HG03521 (cell line): Measurements from ENCODE around the gene MVD.
"Not testable (repeated sequence)": the region's sequence is repeated elsewhere in the genome, so short reads cannot be mapped to it uniquely, and the experiment has no call there.

Experiments
- ATAC-seq: cut with Tn5 transposase; IDR thresholded peaks from one replicate; pipeline ENCODE4 v1.9.1; 2021; ENCODE audit warnings: mild to moderate bottlenecking, moderate library complexity; ENCODE audit not compliant: unreplicated experiment

Gene MVD

DNA sequence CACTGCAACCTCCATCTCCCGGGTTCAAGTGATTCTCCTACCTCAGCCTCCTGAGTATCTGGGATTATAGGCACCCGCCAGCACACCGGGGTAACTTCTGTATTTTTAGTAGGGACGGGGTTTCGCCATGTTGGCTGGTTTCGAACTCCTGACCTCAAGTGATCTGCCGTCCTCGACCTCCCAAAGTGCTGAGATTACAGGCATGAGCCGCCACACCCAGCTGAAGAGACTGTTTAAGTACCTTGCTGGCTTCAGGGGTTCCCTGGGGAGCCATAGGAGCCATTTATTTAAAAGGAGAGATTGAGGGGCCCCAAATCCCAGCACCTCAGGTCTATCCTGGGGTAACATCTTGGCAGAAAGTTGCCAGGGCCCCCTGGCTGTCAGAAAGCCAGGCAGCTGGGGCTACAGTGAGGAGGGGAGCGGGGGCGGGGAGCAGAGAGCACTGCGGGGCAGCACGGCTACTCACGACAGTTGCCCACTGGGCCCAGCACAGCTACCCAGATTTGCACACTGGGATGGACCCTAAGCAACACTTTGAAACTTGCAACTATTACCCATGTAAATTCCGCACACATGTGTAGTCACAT is 21.8 kb upstream of the MVD start:
- no peak for ATAC-seq

DNA sequence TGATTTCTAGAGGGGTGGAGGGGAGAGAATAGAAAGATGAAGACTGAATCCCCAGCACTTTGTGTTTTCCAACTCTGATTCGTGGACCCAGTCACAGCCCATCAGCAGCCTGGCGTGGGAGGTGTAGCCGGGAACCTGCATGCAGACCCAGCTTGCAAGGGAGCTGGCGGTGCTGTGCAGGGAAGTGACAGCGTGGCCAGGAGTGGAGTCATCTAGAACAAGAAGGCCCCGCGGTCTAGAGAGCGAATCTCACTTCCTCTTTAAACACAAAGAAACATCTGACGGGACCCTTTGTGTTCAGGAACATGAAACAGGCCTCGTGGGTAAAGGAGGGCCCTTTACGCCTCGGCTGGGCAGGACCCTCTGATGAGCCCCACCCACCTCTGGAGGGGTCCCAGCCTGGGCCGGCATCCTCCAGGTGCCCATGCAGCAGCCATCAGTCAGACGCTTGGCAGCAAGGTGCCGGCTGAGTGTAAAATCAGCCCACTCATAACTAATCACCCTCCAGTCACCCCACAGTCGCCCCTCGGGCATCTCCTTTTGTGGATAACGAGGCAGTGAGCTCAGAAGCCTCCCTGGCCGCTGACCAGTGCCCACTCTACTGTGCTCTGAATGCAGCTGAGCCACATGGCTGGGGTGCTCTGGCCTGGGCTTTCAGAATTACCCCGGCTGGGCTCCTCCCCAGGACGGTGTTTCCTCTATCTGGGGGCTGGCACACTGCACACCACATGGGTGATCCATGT is 19.0 kb upstream of the MVD start:
- ATAC-seq = peak; percentile 51

DNA sequence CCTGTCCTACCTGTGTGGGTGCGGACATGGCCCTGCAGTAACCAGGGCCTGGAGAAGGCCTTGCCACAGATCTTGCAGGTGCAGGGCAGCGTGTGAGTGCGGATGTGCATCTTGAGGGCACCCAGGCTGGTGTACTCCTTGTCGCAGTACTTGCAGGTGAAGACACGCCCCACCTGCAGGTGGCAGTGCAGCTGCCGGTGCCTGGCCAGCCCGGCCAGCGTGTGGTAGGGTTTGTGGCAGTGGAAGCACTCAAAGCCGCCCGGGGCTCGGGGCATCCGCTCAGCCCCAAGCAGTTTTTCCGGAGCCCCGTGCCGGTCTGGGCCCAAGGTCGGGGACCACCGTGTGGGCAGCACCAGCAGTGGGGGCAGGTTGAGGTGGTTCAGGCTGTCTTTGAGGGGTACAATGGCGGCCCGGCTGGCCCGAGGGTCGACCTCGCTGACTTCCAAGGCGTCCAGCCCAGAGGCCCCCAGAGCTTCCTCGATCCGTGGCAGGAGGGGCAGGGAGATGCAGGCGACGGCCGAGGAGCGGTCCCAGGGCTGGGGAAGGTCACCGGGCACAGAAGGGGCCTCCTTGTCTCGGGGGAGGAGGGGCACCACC is 18.3 kb upstream of the MVD start:
- no peak for ATAC-seq

DNA sequence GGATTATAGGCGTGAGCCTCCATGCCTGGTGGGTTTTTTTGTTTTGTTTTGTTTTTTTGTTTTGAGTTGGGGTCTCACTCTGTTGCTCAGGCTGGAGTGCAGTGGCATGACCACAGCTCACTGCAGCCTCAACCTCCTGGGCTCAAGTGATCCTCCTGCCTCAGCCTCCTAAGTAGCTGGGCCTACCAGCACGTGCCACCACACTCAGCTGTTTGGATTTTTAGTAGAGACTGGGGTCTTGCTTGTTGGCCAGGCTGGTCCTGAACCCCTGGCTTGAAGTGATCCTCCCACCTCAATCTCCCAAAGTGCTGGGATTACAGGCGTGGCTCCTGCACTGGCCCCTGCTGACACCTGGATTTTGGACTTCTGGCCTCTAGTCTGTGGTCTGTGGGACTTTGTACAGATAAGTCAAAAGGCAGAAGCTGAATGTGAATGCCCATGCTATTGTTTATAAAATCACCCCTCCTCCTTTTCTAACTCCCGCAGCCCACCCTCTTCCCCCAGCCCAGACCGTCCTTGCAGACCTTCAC is 17.7 kb upstream of the MVD start:
- no peak for ATAC-seq

DNA sequence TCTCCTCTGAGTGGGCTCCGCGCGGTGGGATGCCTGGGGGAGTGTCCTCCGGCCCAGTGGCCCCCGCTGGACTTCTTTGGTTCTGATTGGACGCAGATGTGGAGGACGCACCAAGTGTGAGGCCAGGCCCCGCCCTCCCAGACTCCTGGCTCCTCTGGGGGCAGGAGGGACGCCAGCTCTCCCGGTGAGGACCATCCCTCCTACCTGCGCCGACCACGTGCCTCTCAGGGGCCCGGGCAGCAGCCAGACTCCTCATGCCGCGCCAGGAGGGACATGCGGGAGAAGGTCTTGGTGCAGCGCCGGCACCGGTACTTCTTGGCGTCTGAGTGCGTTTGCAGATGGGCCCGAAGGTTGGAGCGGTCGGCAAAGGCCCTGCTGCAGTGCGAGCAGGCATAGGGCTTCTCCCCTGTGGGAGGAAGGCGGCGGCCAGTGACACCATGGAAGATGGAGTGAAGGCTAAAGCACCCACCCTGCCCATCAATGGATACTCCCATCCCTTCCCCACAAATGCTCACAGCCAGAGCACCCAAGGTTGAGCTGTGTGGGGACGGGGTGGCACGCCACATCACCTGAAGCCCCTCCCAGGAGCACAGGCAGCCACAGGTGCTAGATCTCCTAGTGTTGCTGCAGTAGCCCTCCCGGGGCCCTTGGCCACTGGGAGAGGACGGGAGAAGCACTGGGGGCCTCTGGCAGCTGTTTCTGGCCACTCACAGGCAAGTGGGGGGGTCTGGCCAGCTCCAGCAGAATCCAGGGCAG is 15.5 kb upstream of the MVD start:
- no peak for ATAC-seq

DNA sequence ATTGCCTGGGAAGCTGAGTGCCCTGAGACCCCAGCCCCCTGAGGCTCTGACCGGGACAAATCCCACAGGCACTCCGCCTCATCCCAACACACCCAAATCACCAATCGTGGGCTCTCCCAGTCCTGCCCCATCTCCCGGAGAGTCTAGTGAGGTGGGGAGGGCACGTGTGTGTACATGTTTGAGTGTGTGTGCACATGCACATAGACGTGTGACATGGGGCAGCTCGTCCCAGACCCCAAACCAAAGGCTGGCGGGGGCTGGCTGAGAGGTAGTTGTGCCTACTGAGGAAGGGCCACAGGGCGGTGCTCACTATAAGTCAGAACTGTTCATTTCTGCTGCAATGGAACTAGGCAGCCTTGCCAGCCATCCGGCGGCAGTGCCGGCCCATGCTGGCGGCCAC is 14.8 kb upstream of the MVD start:
- no peak for ATAC-seq

DNA sequence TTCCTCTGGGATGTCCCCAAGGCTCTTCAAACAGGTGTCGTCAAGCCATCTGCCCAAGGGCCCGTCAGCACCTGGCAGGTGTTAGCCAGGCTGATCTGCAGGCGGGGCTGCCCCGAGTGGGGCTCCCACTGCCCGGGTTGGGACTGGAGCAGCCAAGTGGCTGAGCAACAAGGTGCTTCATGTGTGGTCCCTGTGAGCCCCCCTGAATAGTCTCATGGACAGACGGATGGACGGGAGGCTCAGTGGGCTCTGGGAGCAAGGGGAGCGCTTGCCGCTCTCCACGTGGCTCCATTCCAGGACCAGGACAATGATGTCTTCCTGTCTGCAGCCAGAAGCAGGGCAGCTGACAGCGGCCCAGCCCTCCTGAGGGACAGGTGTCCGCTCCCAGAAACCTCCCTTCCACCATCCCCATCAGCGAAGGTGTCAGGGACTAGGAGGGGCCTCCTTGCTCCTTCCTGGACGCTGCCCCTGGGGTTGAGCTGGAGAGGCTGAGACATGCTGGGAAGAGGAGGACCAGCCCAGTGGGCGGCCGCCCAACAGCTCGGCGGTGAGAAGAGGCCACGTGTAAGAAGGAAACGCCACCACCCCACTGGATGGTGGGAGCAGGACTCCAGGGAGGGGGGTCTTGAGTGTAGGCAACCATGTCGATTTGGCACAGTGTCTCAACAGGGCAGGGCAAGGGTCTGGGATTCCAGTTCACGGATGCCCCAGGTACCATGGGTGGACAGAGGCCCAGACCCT is 13.8 kb upstream of the MVD start:
- ATAC-seq = no peak

DNA sequence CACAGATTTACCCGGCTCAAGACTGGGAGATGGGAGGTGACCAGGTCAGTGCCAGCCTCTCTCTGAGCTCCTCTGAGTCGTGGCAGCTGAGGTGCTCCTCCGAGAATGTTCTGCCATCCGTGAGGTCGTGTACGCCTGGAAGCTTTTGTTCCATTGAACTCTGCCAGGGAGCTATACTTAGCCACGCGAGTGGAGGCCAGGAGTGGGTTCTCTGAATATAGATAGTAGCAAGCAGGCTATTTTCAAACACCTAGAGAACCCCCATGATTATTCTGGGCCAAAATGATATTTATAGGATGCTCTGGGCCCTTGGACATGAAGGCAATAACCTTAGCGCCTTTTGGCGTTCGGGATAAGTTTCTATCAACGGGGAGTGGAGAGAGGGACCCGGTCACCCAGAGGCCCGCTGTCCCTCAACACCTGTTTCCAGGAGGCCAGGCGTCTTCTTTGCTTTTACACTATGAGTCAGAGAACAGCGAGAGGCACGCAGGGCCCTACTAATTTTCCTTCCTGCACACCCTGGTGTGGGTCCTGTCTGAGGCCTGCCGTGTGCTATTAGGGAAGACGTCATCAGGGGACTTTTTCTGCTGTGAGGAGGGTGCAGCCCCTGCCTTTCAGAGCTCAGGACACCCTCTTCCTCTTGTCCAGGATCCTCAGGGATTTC is 11.0 kb upstream of the MVD start:
- ATAC-seq = no peak

DNA sequence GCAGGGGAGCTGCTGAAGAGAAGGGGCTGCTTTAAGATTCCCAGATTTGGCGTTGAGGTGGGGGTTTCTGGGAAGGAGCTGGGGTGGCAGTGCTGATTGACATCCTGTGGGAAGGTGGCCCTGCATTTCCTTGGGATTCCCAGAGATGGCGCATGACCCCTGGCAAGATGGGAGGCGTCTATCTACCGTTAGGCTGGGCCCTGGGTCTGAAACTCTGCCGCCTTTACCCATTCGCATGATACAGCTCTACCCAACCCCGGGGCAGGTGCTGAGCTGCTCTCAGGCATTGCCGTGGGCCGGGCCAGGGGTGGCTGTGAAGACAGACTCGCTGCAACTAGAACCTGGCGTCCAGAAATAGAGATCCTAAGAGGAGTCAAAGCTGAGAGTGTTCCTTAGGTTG is 9.9 kb upstream of the MVD start:
- no peak for ATAC-seq

DNA sequence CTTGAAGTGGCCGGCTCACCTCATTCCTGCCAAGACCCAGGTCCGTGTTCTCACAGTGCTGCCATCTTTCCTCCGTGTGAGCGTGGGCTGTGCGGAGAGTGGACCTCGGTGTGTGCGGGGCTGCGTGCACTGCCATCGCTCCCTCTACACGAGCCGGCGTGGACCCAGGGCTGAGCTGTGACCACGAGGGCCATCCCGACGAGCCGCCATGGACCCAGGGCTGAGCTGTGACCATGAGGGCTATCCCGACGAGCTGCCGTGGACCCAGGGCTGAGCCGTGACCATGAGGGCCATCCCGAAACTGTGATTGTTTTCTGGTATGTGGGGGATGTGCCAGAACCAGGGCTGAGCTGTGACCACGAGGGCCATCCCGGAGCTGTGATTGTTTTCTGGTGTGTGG is 8.9 kb upstream of the MVD start:
- ATAC-seq = no peak

DNA sequence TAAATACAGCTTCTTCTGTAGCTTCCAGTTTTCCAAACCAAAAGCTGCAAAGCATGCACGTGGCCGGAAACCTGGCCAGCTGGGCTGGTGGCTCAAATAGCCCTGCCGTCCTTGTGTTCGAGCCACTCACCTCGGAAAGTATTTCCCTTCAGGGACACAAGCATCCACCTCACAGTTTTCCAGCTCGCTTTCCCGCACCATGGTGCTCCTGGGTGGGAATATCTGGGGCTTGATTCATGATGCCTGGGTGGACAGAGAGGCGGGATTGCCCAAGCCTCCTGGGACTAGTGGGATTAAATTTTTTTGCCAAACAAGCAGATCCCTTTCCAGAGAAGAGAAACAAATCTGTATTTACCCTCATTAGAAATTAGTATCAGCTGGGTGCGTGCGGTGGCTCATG is 7.1 kb upstream of the MVD start:
- no peak for ATAC-seq

DNA sequence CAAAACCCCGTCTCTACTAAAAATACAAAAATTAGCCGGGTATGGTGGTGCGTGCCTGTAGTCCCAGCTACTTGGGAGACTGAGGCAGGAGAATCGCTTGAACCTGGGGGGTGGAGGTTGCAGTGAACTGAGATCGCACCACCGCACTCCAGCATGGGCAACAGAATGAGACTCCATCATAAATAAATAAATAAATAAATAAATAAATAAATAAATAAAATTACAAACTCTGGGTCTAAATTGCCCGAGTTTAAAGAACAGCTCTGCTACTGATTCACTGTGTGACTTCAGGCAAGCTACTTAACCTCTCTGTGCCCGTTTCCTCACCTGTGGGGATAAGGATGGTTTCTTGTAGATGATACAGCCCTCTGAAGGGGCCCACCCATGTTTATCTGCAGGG is 6.6 kb upstream of the MVD start:
- not testable (repeated sequence) for ATAC-seq

DNA sequence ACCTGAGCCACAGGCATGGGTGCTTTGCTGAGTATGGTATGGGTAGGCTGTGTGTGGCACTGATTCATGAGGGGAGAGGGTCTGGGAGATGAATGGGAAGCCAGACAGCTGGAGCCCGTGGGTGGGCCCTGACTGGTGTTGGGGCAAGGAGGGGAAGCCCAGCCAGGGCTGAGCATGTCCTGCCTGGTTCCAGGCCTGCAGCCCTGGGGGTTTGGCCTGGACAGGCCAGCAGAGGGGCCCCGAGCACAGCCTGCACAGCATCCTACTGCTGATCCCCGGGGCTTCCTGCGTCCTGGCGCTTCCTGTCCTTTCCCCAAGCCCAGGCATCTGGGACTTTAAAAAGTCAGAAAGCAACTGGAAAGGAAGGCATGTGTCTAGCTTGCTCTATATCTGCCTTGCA is 4.6 kb upstream of the MVD start:
- no peak for ATAC-seq

DNA sequence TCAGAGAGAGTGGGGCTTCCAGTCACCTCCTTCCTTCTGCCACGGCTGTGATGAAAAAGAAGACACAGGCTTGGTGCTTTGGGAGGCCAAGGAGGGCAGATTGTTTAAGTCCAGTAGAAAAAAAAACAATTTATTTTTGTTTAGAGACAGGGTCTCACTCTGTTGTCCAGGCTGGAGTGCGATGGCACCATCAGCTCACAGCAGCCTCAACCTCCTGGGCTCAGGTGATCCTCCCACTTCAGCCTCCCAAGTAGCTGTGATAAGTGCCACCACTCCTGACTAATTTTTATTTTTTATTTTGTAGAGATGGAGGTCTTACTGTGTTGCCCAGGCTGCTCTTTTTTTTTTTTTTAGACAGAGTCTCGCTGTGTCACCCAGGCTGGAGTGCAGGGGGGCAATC is 2.7 kb upstream of the MVD start:
- no peak for ATAC-seq

DNA sequence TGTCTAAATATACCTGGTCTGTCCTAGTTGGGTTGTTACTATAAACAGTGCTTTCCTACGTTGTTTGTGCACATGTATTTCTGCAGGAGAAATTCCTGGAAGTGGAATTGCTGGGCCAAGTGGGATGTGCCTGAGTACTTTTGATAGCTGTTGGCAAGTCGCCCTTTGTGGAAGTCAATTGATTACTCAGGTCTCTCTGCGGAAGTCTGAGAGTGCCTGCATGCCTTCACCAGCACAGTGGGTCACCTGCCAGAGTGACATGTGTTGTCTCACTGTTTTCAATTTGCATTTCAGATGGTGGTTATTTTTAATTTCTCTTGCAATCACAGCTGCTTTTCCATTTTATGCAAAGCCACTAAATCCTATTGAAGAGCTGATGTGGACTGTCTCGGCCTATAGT is 2.3 kb upstream of the MVD start:
- no peak for ATAC-seq

DNA sequence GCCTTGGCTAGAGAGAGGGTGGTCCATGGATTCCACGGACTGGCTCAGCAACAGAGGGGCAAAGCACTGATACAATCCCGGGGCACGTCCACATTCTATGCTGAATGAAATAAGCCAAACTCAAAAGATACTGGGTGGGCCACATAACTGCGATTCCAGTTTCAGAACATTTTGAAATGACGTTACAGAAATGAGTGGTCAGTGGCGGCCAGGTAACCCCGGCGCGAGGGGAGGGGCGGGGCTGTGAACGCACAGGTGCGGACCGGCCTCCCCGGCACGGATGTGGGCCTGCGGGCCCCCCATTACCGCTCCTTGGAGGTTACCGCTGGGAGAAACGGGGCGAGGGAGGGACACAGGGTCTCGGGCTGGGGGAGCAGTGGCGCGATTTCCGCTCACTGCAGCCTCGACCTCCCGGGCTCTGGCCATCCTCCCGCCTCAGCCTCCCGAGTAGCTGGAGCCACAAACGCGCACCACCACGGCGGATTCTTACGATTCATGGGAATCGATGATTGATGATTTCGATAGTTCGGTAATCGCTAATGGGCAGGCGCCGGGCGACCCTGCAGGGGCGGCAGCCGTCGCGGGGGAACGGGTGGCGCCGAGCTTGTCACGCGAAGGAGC is 559 bp downstream of the MVD start:
- ATAC-seq = peak; percentile 8

DNA sequence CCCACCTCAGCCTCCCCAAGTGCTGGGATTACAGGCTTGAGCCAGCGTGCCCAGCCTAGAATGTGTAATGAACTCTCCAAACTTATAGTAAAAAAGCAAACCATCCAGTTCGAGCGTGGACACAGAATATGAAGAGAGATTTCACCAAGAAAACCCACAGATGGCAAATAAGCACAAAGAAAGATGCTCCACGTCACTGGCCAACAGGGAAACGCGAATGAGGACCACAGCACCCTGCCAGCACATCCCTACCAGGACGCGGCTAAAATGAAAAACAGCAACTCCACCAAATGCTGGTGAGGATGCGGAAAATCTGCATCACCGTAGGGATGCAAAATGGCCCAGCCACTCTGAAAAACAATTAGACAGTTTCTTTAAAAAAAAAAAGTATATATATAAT is 1.4 kb downstream of the MVD start:
- ATAC-seq = no peak

DNA sequence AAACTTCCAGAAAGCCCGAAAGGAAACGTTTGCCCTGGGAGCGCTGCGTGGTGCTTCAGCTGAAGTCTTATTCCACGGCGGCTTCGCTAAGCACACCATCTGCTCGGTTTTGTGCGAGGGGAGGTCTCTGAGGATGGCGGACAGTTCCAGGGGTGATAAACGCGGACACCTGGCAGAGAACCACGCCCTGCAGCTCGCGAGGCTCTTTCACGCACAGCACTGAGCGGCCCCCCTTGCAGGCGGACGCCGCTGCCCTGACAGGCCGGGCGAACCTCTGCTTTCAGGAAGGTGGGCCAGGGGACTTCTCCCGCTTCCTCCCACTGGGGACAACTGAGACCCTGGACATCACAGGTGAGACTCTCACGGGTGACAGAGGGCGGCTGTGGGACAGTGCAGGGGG is 3.7 kb downstream of the MVD start:
- ATAC-seq = no peak

DNA sequence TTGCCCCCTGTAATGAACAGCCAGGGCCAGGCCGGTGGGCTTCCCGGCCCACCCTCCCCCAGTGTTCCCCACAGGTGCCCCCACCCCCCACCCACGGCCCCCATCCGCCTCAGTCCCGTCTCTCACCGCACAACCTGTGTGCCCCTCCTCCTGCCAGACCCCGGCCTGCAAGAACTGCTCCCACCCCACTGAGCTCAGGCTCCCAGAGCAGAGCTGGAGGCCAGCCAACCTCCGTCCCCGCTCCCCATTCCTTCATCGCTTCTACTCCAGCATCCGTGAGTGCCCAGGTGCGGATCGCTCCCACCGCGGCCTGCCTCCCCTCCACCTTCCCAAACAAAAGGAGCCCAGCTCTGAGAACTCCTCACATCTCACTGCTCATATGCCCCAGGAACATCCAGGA is 4.2 kb downstream of the MVD start:
- ATAC-seq = no peak

DNA sequence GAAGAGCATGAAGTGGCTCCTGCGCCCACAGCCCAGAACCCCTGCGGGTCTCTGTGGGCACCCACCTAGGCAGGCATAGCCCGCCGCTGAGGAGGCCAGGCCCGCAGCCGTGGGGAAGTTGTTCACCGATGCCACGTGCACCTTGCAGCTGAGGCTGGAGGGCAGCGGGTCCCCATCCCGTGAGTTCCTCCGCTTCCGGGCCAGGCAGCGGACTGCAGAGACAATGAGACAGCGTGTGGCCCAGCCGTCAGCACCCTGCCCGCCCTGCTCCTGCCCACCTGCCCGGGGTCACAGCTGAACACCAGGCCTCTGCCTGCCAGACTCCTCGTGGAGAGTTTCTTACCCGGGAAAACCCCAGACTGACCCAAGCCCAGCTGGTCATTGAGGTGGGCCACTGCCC is 5.5 kb downstream of the MVD start:
- ATAC-seq = no peak
